ENCODE measurements around the gene SEC62.

Gene SEC62

GRCh38 chr3:170019306-170019705, 52.7 kb downstream of the SEC62 start:
- peak; percentile 32 for DNase-seq

GRCh38 chr3:170021083-170021482, 54.5 kb downstream of the SEC62 start:
- no peak for DNase-seq

- no peak for DNase-seq
Observed at GRCh38 chr3:170022336-170022735, 55.7 kb downstream of the SEC62 start.

GRCh38 chr3:170023165-170023564, 56.6 kb downstream of the SEC62 start:
- DNase-seq: no peak

GRCh38 chr3:170024581-170024980, 58.0 kb downstream of the SEC62 start:
- DNase-seq: no peak

- DNase-seq: no peak
Observed at GRCh38 chr3:170027233-170028102, 60.9 kb downstream of the SEC62 start.

- no peak for DNase-seq
Observed at GRCh38 chr3:170033489-170033888, 66.9 kb downstream of the SEC62 start.

GRCh38 chr3:170037463-170038433, 71.1 kb downstream of the SEC62 start, which contains the start of gene GPR160:
GPR160 (plus strand) TSS chr3:170037995; CDS start chr3:170083973, 45,978 bp downstream.
- DNase-seq: peak; percentile 33

GRCh38 chr3:170038434-170039110, 72.0 kb downstream of the SEC62 start:
- DNase-seq: no peak

GRCh38 chr3:170040418-170040817, 73.8 kb downstream of the SEC62 start:
- DNase-seq: no peak

GRCh38 chr3:170043506-170043905, 76.9 kb downstream of the SEC62 start:
- no peak for DNase-seq

GRCh38 chr3:170044271-170044670, 77.7 kb downstream of the SEC62 start:
- DNase-seq: no peak

GRCh38 chr3:170044795-170045244, 78.2 kb downstream of the SEC62 start:
- DNase-seq: no peak

- no peak for DNase-seq
Observed at GRCh38 chr3:170046269-170047132, 79.9 kb downstream of the SEC62 start.

- DNase-seq: no peak
Observed at GRCh38 chr3:170047133-170047404, 80.5 kb downstream of the SEC62 start.

Data from kidney glomerular epithelial cell (primary cell).